ENCODE results near the gene FOXQ1. TPM values are rescaled to one million over a fixed set of nuclear protein-coding genes. Genes with fewer than 3 reads are reported as not detected.
A peak's percentile ranks its signal among the peaks of the same experiment; 100 is the strongest.

The FOXQ1 gene
- total and polyA plus RNA-seq, 2 of the 13 experiments (the other 11 are each of a cell fraction or from before 2014, with no cell fraction given) = 35.2 to 39.8 TPM

GRCh38 chr6:1291381-1291780 lies 20.5 kb upstream of the FOXQ1 start (continued):
- TF ChIP-seq POGK (CRISPR knock-in tag; conservative IDR thresholded peaks at IDR 0.05) (no peak), HOXA9 (CRISPR knock-in tag; IDR thresholded peaks at IDR 0.05; ENCODE audit: borderline replicate concordance) (0 out of 2 replicates have a peak, but pooled peaks have one; percentile 44), ZNF224 (CRISPR knock-in tag; IDR thresholded peaks at IDR 0.05) (no peak), ZBTB43 (CRISPR knock-in tag; conservative IDR thresholded peaks at IDR 0.05) (no peak), ZBED4 (CRISPR knock-in tag; IDR thresholded peaks at IDR 0.05; ENCODE audit: borderline replicate concordance) (no peak), FOXA1 (IDR thresholded peaks at IDR 0.05) (no peak), FOXA1 (CRISPR knock-in tag; IDR thresholded peaks at IDR 0.05) (no peak), ZBTB2 (CRISPR knock-in tag; IDR thresholded peaks at IDR 0.05; ENCODE audit: low read depth) (0 out of 2 replicates have a peak, but pooled peaks have one; percentile 57), CEBPG (CRISPR knock-in tag; IDR thresholded peaks at IDR 0.05) (no peak), ZNF20 (CRISPR knock-in tag; IDR thresholded peaks at IDR 0.05) (no peak), LBX2 (CRISPR knock-in tag; IDR thresholded peaks at IDR 0.05; ENCODE audit: borderline replicate concordance) (no peak), RCOR2 (CRISPR knock-in tag; IDR thresholded peaks at IDR 0.05) (no peak), GLMP (CRISPR knock-in tag; IDR thresholded peaks at IDR 0.05; ENCODE audit: borderline replicate concordance) (no peak), NCOA2 (CRISPR knock-in tag; IDR thresholded peaks at IDR 0.05) (no peak), ZNF781 (CRISPR knock-in tag; IDR thresholded peaks at IDR 0.05; ENCODE audit: borderline replicate concordance, not compliant biosample characterization) (no peak)
